Bronchial epithelial cell (primary cell): ENCODE measurements around the gene RC3H1. TPM values are rescaled to one million over a fixed set of nuclear protein-coding genes. Genes with fewer than 3 reads are reported as not detected.

Experiments
- DNase-seq: peaks from one replicate; pipeline ENCODE4 v3.0.0-alpha.2; 2010; ENCODE audit warnings: low read depth
- FAIRE-seq: peaks from 2 replicates; lab custom pipeline; 2011; peaks lifted over from hg19 to GRCh38; lab: Jason Lieb, UNC
- H3K27me3 ChIP-seq: 2 replicates; pipeline ENCODE4 v1.5.1; 2011; ENCODE audit warnings: low read length; ENCODE audit not compliant: control insufficient read depth, insufficient read depth
- H3K36me3 ChIP-seq: 2 replicates; pipeline ENCODE4 v1.5.1; 2011; ENCODE audit warnings: low read length; ENCODE audit not compliant: control insufficient read depth, insufficient read depth
- H3K4me3 ChIP-seq: 2 replicates; pipeline ENCODE4 v1.5.1; 2011; ENCODE audit warnings: mild to moderate bottlenecking, low read depth, low read length, control low read depth
- CTCF ChIP-seq: IDR thresholded peaks from 2 replicates; pipeline ENCODE4 v1.5.1; 2011; ENCODE audit warnings: mild to moderate bottlenecking, moderate library complexity, low read length, control low read depth, inconsistent platforms; ENCODE audit not compliant: insufficient read depth, severe bottlenecking
- total RNA-seq: library from RNA; depleted of rRNA; stranded (reverse); fragments of >200 nt; gene quantifications from 2 replicates; pipeline ENCODE4 v1.2.1, GENCODE V29; 2014

RC3H1 gene
- total RNA-seq, 1 donor from 2014 or later: 8.2 TPM

- no peak for FAIRE-seq
- Histone ChIP-seq H3K27me3 (no peaks in the 10 kb centered on the region), H3K4me3 (no peak overlapping the region), H3K36me3 (no peaks in the 10 kb centered on the region)
- TF ChIP-seq CTCF: no peak
- no peak for DNase-seq
These were observed 106.6 kb downstream of the RC3H1 start for GRCh38 chr1:173915596-173915995.

GRCh38 chr1:173914366-173914871 is 107.7 kb downstream of the RC3H1 start:
- Histone ChIP-seq H3K36me3 (no peaks in the 10 kb centered on the region), H3K27me3 (no peaks in the 10 kb centered on the region), H3K4me3 (no peak overlapping the region)
- DNase-seq (peak; percentile 33), FAIRE-seq (no peak)
- peak; percentile 73 for TF ChIP-seq CTCF

- no peak for FAIRE-seq
These were observed 109.0 kb downstream of the RC3H1 start for GRCh38 chr1:173913111-173913510.

GRCh38 chr1:173903827-173904531 is 118.2 kb downstream of the RC3H1 start:
- Histone ChIP-seq H3K4me3 (no peak overlapping the region), H3K27me3 (no peaks in the 10 kb centered on the region), H3K36me3 (no peaks in the 10 kb centered on the region)
- DNase-seq (no peak), FAIRE-seq (no peak)
- no peak for TF ChIP-seq CTCF

More at GRCh38 chr1:173913111-173913510, 109.0 kb downstream of the RC3H1 start:
- Histone ChIP-seq H3K27me3 (no peaks in the 10 kb centered on the region), H3K36me3 (no peaks in the 10 kb centered on the region), H3K4me3 (no peak overlapping the region)
- DNase-seq: no peak
- TF ChIP-seq CTCF: no peak

GRCh38 chr1:173900992-173901391 is 121.2 kb downstream of the RC3H1 start:
- TF ChIP-seq CTCF: no peak
- H3K4me3 ChIP-seq: no peak overlapping the region
- H3K27me3 ChIP-seq: no peaks in the 10 kb centered on the region
- FAIRE-seq: no peak
- no peak for DNase-seq
- H3K36me3 ChIP-seq: no peaks in the 10 kb centered on the region

- Histone ChIP-seq H3K4me3 (no peak overlapping the region), H3K27me3 (no peaks in the 10 kb centered on the region), H3K36me3 (no peaks in the 10 kb centered on the region)
- DNase-seq (no peak), FAIRE-seq (no peak)
- no peak for TF ChIP-seq CTCF
These were observed 121.7 kb downstream of the RC3H1 start for GRCh38 chr1:173900427-173900826.
